ENCODE data around the gene MED15. TPM values are rescaled to one million over a fixed set of nuclear protein-coding genes. Genes with fewer than 3 reads are reported as not detected.
A peak's percentile ranks its signal among the peaks of the same experiment; 100 is the strongest.

Gene MED15
- total RNA-seq, 3 donors from 2014 or later (not counting 1 experiment from before 2014, with no cell fraction given): 269 to 291 (median 270) TPM

GRCh38 chr22:20514658-20515406 lies 7.4 kb downstream of the MED15 start:
- Histone ChIP-seq H3K36me3 (ENCODE audit: control insufficient read depth, insufficient read depth, low read length) (peaks cover 28% of the 10 kb centered on the region), H3K27ac (ENCODE audit: low read length) (no peak overlapping the region), H3K9me3 (ENCODE audit: control insufficient read depth, insufficient read depth, low read length) (no peaks in the 10 kb centered on the region), H3K4me3 (ENCODE audit: low read length) (no peak overlapping the region), H3K4me1 (ENCODE audit: control insufficient read depth, insufficient read depth, low read length) (peaks cover 62% of the 10 kb centered on the region), H3K27me3 (ENCODE audit: control insufficient read depth, insufficient read depth, low read length) (no peaks in the 10 kb centered on the region)
- peaks cover under 1% of the 10 kb centered on the region for H3K36me3 Mint-ChIP-seq
- H3K4me3 Mint-ChIP-seq: peak overlapping the region; percentile 10
- WGBS (ENCODE audit: insufficient coverage): 73% methylated on average over 6 of the region's 6 CpGs
- no peaks in the 10 kb centered on the region for H3K9me3 Mint-ChIP-seq
- intact Hi-C loops (cut with micrococcal nuclease): loop anchor here (5.0 kb wide), 1 partner anchor 32 kb away; no protein-coding TSS in a partner anchor
- H3K27me3 Mint-ChIP-seq (ENCODE audit: low read depth in 2 of 2): no peaks in the 10 kb centered on the region
- TF ChIP-seq CTCF (IDR thresholded peaks at IDR 0.05): no peak
- peak overlapping the region; percentile 95 to 98 for H3K27ac Mint-ChIP-seq
- ATAC-seq: peak in 1 of 3 donors; percentile 27
- peaks cover 77 to 80% of the 10 kb centered on the region in 2 donors for H3K4me1 Mint-ChIP-seq
- no peak for DNase-seq

- TF ChIP-seq CTCF (IDR thresholded peaks at IDR 0.05): no peak
- H3K27me3 Mint-ChIP-seq (ENCODE audit: low read depth in 2 of 2): no peaks in the 10 kb centered on the region
- Histone ChIP-seq H3K36me3 (ENCODE audit: control insufficient read depth, insufficient read depth, low read length) (peaks cover 35% of the 10 kb centered on the region), H3K4me3 (ENCODE audit: low read length) (no peak overlapping the region), H3K27ac (ENCODE audit: low read length) (no peak overlapping the region), H3K9me3 (ENCODE audit: control insufficient read depth, insufficient read depth, low read length) (no peaks in the 10 kb centered on the region), H3K4me1 (ENCODE audit: control insufficient read depth, insufficient read depth, low read length) (peaks cover 54% of the 10 kb centered on the region), H3K27me3 (ENCODE audit: control insufficient read depth, insufficient read depth, low read length) (no peaks in the 10 kb centered on the region)
- H3K27ac Mint-ChIP-seq: peak overlapping the region in 1 of 2 donors; percentile 89
- peaks cover 71 to 75% of the 10 kb centered on the region in 2 donors for H3K4me1 Mint-ChIP-seq
- H3K4me3 Mint-ChIP-seq: no peak overlapping the region
- ATAC-seq: no peak
- H3K9me3 Mint-ChIP-seq: no peaks in the 10 kb centered on the region
- peaks cover 8% of the 10 kb centered on the region for H3K36me3 Mint-ChIP-seq
- intact Hi-C loops (cut with micrococcal nuclease): no loop called here
- DNase-seq: no peak
- 67% methylated on average over 2 of the region's 2 CpGs for WGBS (ENCODE audit: insufficient coverage)
Observed at GRCh38 chr22:20516399-20516798, 9.0 kb downstream of the MED15 start.

GRCh38 chr22:20517422-20517821 lies 10.0 kb downstream of the MED15 start:
- intact Hi-C loops (cut with micrococcal nuclease): no loop called here
- WGBS (ENCODE audit: insufficient coverage): 46% methylated on average over 3 of the region's 4 CpGs
- H3K27me3 Mint-ChIP-seq (ENCODE audit: low read depth in 2 of 2): no peaks in the 10 kb centered on the region
- peak; percentile 52 to 83 (median 77) for ATAC-seq
- no peaks in the 10 kb centered on the region for H3K9me3 ChIP-seq (ENCODE audit: control insufficient read depth, insufficient read depth, low read length)
- no peak overlapping the region for H3K27ac ChIP-seq (ENCODE audit: low read length)
- H3K4me3 ChIP-seq (ENCODE audit: low read length): no peak overlapping the region
- no peaks in the 10 kb centered on the region for H3K27me3 ChIP-seq (ENCODE audit: control insufficient read depth, insufficient read depth, low read length)
- H3K9me3 Mint-ChIP-seq: no peaks in the 10 kb centered on the region
- H3K27ac Mint-ChIP-seq: peak overlapping the region; percentile 76 to 89
- no peak for TF ChIP-seq CTCF (IDR thresholded peaks at IDR 0.05)
- peaks cover 8% of the 10 kb centered on the region for H3K36me3 Mint-ChIP-seq
- peaks cover 56% of the 10 kb centered on the region for H3K4me1 ChIP-seq (ENCODE audit: control insufficient read depth, insufficient read depth, low read length)
- peak in 1 of 2 donors; percentile 52 for DNase-seq
- H3K4me1 Mint-ChIP-seq: peaks cover 66 to 70% of the 10 kb centered on the region in 2 donors
- H3K4me3 Mint-ChIP-seq: peak overlapping the region; percentile 55
- H3K36me3 ChIP-seq (ENCODE audit: control insufficient read depth, insufficient read depth, low read length): peaks cover 40% of the 10 kb centered on the region
